Endodermal cell (in vitro differentiated cells): ENCODE results near the gene HSDL1. TPM values are rescaled to one million over a fixed set of nuclear protein-coding genes. Genes with fewer than 3 reads are reported as not detected.

Source experiments
- DNase-seq: peaks from one replicate; pipeline ENCODE4 v3.0.0-alpha.2; 2017
- H3K27ac ChIP-seq: 2 replicates; pipeline ENCODE4 v1.5.1; 2013; ENCODE audit warnings: mild to moderate bottlenecking, low read depth, low read length, moderate library complexity
- H3K27me3 ChIP-seq: 2 replicates; pipeline ENCODE4 v1.6.1; 2013; ENCODE audit warnings: mild to moderate bottlenecking, low read length, moderate library complexity; ENCODE audit not compliant: insufficient read depth, control insufficient read depth, poor library complexity, severe bottlenecking
- H3K36me3 ChIP-seq: 2 replicates; pipeline ENCODE4 v1.7.0; 2013; ENCODE audit warnings: mild to moderate bottlenecking, low read length, moderate library complexity; ENCODE audit not compliant: control insufficient read depth, insufficient read depth
- H3K4me1 ChIP-seq: one replicate; pipeline ENCODE4 v1.7.0; 2013; ENCODE audit warnings: low read length; ENCODE audit not compliant: control insufficient read depth, insufficient read depth
- H3K4me3 ChIP-seq: 2 replicates; pipeline ENCODE4 v1.5.1; 2013; ENCODE audit warnings: mild to moderate bottlenecking, low read length, moderate library complexity
- H3K9ac ChIP-seq: 2 replicates; pipeline ENCODE4 v1.6.1; 2013; ENCODE audit warnings: mild to moderate bottlenecking, low read length, moderate library complexity; ENCODE audit not compliant: poor library complexity, severe bottlenecking; ENCODE audit errors: extremely low read depth
- H3K9me3 ChIP-seq: 2 replicates; pipeline ENCODE4 v1.6.1; 2013; ENCODE audit warnings: mild to moderate bottlenecking, low read length, moderate library complexity; ENCODE audit not compliant: control insufficient read depth
- H3K27ac Mint-ChIP-seq: 2 replicates; pipeline ENCODE4 v1.8.0; 2020; ENCODE audit warnings: mixed read lengths
- H3K27me3 Mint-ChIP-seq: 2 replicates; pipeline ENCODE4 v1.8.0; 2021; ENCODE audit warnings: mild to moderate bottlenecking, mixed read lengths; ENCODE audit not compliant: insufficient read depth
- H3K36me3 Mint-ChIP-seq: 2 replicates; pipeline ENCODE4 v1.8.0; 2020; ENCODE audit warnings: low read depth, mixed read lengths
- H3K4me1 Mint-ChIP-seq: 2 replicates; pipeline ENCODE4 v1.8.0; 2020; ENCODE audit warnings: mixed read lengths
- H3K4me3 Mint-ChIP-seq: 2 replicates; pipeline ENCODE4 v1.8.0; 2020; ENCODE audit warnings: mild to moderate bottlenecking, moderate library complexity, mixed read lengths
- H3K9me3 Mint-ChIP-seq: 2 replicates; pipeline ENCODE4 v1.8.0; 2020; ENCODE audit warnings: mild to moderate bottlenecking, mixed read lengths
- WGBS, 2 experiments: methylation state at CpG; one replicate each; pipeline versions ENCODE4 v1.1.5 to v1.1.7; 2013; ENCODE audit warnings: missing lambda C conversion rate in 2 of 2, mixed read lengths in 1 of 2; ENCODE audit not compliant: insufficient coverage in 1 of 2, insufficient read length in 1 of 2; 5-methylcytosine and 5-hydroxymethylcytosine counted together
- total RNA-seq, 2 donors: library from RNA; stranded (reverse); fragmentation: NEBNext Ultra II Directional in 1 of 2; extraction: Animal tissue kit (Norgen Biotek cat#: 25700) in 1 of 2; gene quantifications; 2 replicates in 1 of 2; 3 replicates in 1 of 2; pipeline ENCODE4 v1.2.1, GENCODE V29; 2021
- TF ChIP-seq, protein P1 (sequence below): fragments of 200-600 bp; sonication (generic); conservative IDR thresholded peaks from 2 replicates; pipeline ENCODE4 v1.5.0; 2021; ENCODE audit warnings: antibody characterized with exemption, mild to moderate bottlenecking

The HSDL1 gene
- total RNA-seq, 2 donors from 2014 or later: 49.5 to 68.3 TPM

DNA sequence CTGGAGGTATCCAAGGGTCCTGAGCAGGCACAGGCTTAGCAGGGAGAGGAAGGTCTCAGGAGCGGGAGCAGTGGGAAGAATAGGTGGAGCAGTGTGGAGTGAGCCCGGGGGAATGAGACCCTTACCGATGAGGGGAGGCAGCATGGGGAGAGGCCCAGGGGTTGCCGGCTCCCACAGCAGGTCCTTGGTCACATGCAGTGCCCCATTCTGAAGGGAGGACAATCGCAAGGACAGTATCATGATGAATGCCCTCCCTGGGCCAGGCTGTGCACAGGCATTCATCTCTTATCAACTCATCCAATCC, 38.5 kb upstream of the HSDL1 start:
- Mint-ChIP-seq H3K36me3 (peaks cover 35% of the 10 kb centered on the region), H3K27ac (no peak overlapping the region)
- 92 to 93% methylated on average over 4 to 5 of the region's 5 CpGs for WGBS, 2 experiments

GRCh38 chr16:84182680-84183571, 37.9 kb upstream of the HSDL1 start:
- H3K27me3 Mint-ChIP-seq: no peaks in the 10 kb centered on the region
- TF ChIP-seq, protein P1, sequence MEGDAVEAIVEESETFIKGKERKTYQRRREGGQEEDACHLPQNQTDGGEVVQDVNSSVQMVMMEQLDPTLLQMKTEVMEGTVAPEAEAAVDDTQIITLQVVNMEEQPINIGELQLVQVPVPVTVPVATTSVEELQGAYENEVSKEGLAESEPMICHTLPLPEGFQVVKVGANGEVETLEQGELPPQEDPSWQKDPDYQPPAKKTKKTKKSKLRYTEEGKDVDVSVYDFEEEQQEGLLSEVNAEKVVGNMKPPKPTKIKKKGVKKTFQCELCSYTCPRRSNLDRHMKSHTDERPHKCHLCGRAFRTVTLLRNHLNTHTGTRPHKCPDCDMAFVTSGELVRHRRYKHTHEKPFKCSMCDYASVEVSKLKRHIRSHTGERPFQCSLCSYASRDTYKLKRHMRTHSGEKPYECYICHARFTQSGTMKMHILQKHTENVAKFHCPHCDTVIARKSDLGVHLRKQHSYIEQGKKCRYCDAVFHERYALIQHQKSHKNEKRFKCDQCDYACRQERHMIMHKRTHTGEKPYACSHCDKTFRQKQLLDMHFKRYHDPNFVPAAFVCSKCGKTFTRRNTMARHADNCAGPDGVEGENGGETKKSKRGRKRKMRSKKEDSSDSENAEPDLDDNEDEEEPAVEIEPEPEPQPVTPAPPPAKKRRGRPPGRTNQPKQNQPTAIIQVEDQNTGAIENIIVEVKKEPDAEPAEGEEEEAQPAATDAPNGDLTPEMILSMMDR: no peak
- no peak overlapping the region for H3K9ac ChIP-seq
- no peak overlapping the region for H3K27ac Mint-ChIP-seq
- H3K4me1 ChIP-seq: no peaks in the 10 kb centered on the region
- peaks cover 41% of the 10 kb centered on the region for H3K36me3 Mint-ChIP-seq
- no peaks in the 10 kb centered on the region for H3K9me3 Mint-ChIP-seq
- H3K27ac ChIP-seq: no peak overlapping the region
- H3K4me3 ChIP-seq: no peak overlapping the region
- H3K36me3 ChIP-seq: peaks cover 40% of the 10 kb centered on the region
- H3K27me3 ChIP-seq: no peaks in the 10 kb centered on the region
- H3K4me1 Mint-ChIP-seq: peaks cover 9% of the 10 kb centered on the region
- H3K4me3 Mint-ChIP-seq: no peak overlapping the region
- 93 to 97% methylated on average over 13 to 26 of the region's 26 CpGs for WGBS, 2 experiments
- no peak for DNase-seq
- H3K9me3 ChIP-seq: no peaks in the 10 kb centered on the region

More for the DNA sequence above, 38.5 kb upstream of the HSDL1 start:
- no peaks in the 10 kb centered on the region for H3K4me1 ChIP-seq
- no peaks in the 10 kb centered on the region for H3K9me3 Mint-ChIP-seq
- no peaks in the 10 kb centered on the region for H3K9me3 ChIP-seq
- H3K36me3 ChIP-seq: peaks cover 34% of the 10 kb centered on the region
- TF ChIP-seq, protein P1: no peak
- no peak overlapping the region for H3K4me3 ChIP-seq
- H3K27me3 ChIP-seq: no peaks in the 10 kb centered on the region
- H3K4me3 Mint-ChIP-seq: no peak overlapping the region
- H3K4me1 Mint-ChIP-seq: peaks cover 8% of the 10 kb centered on the region
- H3K9ac ChIP-seq: no peak overlapping the region
- no peak for DNase-seq
- no peak overlapping the region for H3K27ac ChIP-seq
- H3K27me3 Mint-ChIP-seq: no peaks in the 10 kb centered on the region

DNA sequence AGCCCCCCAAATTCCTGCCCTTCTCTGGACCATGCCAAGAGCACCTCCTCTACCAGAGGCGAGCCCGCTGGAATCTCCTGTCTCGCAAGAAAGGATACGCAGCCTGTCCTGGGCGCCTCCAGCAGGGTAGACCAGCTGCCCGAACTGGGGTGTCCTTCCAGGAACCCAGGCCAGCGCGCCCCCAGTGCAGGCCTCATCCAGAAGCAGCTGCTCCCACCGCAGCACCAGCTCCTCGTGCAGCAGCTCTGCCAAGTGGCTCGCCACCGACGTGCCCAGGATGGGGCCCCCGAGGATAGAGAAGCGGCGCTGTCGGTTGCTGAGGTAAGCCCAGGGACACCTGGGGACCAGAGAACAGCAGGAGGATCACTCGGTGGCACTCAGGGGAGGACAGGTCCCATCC, 37.1 kb upstream of the HSDL1 start:
- no peak overlapping the region for H3K27ac Mint-ChIP-seq
- H3K36me3 Mint-ChIP-seq: peaks cover 46% of the 10 kb centered on the region
- 95 to 96% methylated on average over 14 to 18 of the region's 18 CpGs for WGBS, 2 experiments
- no peaks in the 10 kb centered on the region for H3K27me3 Mint-ChIP-seq
- no peak overlapping the region for H3K4me3 ChIP-seq
- H3K9ac ChIP-seq: no peak overlapping the region
- H3K4me1 ChIP-seq: no peaks in the 10 kb centered on the region
- H3K9me3 ChIP-seq: no peaks in the 10 kb centered on the region
- peak; percentile 24 for DNase-seq
- TF ChIP-seq, protein P1: no peak
- H3K9me3 Mint-ChIP-seq: no peaks in the 10 kb centered on the region
- peaks cover 44% of the 10 kb centered on the region for H3K36me3 ChIP-seq
- no peak overlapping the region for H3K4me3 Mint-ChIP-seq
- peaks cover 12% of the 10 kb centered on the region for H3K4me1 Mint-ChIP-seq
- no peak overlapping the region for H3K27ac ChIP-seq
- H3K27me3 ChIP-seq: no peaks in the 10 kb centered on the region
